HG03439 (cell line): Measurements from ENCODE around the gene CSF2.

Experiments used
- ATAC-seq: cut with Tn5 transposase; IDR thresholded peaks from one replicate; pipeline ENCODE4 v1.9.1; 2021; ENCODE audit warnings: mild to moderate bottlenecking, moderate library complexity; ENCODE audit not compliant: unreplicated experiment

The CSF2 gene

GRCh38 chr5:132067941-132068808 lies 5.4 kb upstream of the CSF2 start:
- no peak for ATAC-seq

DNA sequence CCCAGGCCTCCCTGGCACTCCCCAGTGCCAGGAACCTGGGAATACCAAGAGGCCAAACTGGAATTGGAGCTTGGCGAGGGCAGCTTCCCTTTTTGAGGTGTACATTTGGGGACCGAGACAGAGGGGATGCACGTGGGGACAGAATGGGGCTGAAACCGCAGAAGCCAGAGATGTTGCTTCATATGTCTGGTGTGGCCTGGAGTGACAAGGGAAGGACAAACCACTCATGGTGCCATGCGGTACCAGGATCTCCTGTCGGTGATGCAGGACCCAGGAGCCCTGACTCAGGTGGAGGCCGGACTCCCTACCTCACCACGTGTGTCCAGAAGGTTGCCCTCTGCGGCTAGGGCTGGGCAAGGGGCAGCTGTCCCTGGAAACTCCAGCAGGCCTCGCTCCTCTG lies 4.0 kb upstream of the CSF2 start:
- no peak for ATAC-seq

DNA sequence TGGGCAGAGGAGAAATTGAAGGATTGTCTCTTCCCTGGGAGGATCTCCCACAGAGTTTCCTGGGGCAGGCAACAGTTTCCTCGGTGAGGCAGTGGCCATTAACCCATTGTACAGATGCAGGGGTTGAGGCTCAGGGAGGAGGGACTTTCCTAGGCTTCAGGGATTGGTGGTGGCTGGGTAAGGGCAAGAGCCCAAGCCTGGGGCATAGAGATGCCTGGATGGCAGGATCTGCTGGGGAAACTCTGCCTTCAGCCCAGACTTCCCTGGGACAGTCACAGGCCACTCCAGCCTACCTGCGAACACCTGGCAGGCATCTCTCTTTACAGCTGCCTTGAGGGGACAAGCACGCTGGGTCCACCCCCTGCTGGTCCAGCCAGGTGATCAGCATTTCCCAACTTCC lies 3.6 kb upstream of the CSF2 start:
- no peak for ATAC-seq

- no peak for ATAC-seq
These were observed 2.9 kb upstream of the CSF2 start for GRCh38 chr5:132070460-132071337.

DNA sequence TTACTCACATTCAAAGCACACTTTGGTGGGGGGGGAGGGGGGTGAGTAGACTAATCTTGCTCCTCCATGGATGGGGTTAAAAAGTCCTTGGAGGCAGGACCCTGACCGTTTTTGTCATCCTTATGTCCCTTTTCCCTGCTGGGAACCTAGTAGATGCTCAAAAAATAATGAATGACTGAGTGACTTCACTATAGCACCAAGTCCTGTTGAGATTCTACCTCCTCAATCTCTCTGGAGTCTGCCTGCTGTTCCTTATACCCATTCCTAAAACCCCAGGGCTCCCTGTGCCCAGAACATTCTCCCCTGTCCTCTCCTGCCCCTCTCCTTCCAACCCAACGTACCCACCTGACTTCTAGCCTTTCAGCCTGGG lies 2.3 kb upstream of the CSF2 start:
- ATAC-seq: no peak

GRCh38 chr5:132072070-132072469 lies 1.5 kb upstream of the CSF2 start:
- no peak for ATAC-seq

DNA sequence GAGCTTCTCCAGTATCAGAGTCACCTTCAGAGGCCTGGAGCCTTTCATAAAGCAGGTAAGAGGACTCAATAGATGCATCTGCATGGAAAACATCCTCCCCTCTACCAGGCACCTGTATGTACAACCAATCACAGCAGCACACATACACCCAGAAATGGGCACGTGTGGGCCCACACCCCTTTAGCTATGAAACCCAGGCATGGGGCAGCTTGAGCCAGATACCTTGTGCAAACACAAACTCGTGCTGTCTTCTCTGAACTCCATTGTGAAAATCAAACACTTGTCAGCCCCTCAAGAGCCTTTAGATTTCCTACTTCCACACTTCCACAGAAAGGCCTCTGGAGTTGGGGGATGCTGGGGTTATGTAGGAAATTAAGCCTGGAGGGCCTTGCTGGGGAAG lies 1.1 kb upstream of the CSF2 start:
- no peak for ATAC-seq

- ATAC-seq: no peak
These were observed 642 bp downstream of the CSF2 start for GRCh38 chr5:132074091-132074771.

DNA sequence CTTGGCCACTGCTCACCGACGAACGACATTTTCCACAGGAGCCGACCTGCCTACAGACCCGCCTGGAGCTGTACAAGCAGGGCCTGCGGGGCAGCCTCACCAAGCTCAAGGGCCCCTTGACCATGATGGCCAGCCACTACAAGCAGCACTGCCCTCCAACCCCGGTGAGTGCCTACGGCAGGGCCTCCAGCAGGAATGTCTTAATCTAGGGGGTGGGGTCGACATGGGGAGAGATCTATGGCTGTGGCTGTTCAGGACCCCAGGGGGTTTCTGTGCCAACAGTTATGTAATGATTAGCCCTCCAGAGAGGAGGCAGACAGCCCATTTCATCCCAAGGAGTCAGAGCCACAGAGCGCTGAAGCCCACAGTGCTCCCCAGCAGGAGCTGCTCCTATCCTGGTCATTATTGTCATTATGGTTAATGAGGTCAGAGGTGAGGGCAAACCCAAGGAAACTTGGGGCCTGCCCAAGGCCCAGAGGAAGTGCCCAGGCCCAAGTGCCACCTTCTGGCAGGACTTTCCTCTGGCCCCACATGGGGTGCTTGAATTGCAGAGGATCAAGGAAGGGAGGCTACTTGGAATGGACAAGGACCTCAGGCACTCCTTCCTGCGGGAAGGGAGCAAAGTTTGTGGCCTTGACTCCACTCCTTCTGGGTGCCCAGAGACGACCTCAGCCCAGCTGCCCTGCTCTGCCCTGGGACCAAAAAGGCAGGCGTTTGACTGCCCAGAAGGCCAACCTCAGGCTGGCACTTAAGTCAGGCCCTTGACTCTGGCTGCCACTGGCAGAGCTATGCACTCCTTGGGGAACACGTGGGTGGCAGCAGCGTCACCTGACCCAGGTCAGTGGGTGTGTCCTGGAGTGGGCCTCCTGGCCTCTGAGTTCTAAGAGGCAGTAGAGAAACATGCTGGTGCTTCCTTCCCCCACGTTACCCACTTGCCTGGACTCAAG lies 1.5 kb downstream of the CSF2 start:
- no peak for ATAC-seq

DNA sequence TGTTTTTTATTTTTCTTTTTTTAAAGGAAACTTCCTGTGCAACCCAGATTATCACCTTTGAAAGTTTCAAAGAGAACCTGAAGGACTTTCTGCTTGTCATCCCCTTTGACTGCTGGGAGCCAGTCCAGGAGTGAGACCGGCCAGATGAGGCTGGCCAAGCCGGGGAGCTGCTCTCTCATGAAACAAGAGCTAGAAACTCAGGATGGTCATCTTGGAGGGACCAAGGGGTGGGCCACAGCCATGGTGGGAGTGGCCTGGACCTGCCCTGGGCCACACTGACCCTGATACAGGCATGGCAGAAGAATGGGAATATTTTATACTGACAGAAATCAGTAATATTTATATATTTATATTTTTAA lies 2.1 kb downstream of the CSF2 start:
- ATAC-seq: no peak

DNA sequence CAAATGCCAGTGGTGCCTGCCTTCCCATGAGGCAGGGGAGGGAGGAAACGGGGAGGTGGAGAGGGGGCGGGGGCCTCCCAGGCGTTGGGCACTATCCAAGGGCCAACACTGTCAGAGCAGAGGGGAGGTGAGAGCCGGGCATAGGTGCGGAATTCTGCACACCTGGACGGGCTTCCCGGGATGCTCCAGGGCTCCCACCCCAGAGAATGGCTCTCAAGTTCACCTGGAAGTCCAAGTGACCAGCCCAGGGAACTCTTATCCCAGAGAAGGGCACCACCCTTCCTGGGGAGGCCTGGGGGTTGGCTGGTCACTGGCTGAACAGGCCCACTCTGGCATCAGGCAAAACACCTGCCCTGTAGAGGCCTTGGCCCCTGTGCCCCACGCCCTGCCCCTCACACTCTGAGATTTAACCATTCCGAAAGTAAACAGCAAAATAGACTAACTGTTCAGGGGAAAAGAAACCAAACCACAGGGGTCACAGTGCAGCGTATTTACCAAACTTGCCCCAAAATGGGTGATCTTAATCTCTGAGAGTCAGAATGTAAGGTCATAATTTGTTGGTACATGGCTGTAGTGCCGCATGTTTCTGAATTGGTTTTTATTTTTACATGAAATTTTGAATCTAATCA lies 2.7 kb downstream of the CSF2 start:
- ATAC-seq: no peak

DNA sequence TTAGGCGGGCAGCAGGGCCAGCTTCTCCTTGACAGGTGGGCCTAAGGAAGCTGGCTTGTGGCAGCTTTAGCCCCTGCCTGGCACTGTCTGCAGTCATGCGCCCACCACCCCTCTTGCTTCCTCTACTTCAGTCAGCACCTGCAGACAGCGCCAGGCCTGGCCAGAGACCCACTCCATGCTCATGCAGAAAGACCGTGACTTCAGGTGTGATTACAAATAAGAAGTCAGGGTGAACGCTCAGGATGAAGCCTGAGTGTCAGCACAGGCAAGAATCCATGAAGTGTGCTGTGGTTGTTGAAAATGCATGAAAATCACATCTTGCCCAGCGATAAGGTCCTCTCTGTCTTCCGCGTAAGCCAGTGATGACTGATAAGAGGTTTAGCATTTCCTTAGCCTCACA lies 3.4 kb downstream of the CSF2 start:
- ATAC-seq: no peak

DNA sequence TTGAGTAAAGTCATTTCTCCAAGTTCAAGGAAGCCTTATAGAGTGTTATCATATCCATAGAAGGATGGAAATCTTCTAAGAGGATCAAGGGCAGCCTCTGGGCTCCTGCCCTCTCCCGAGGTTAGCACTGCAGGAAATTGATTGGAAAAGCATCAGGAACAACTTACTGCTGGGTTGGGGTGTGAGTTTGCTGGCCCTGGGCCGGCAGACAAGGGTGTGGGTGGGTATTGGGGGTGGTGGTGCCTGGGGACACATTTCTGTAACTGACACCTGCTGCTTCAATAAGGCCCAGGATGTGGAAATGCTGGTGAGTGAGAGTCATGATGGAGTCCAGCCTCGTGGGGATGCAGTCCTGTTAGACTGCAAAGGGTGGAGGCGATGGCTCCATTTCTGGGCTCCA lies 5.5 kb downstream of the CSF2 start:
- ATAC-seq: no peak

GRCh38 chr5:132079619-132080018 lies 6.0 kb downstream of the CSF2 start:
- ATAC-seq: no peak

GRCh38 chr5:132080595-132080994 lies 7.0 kb downstream of the CSF2 start:
- no peak for ATAC-seq

GRCh38 chr5:132081458-132081857 lies 7.9 kb downstream of the CSF2 start:
- ATAC-seq: no peak

GRCh38 chr5:132082329-132083023 lies 8.9 kb downstream of the CSF2 start:
- ATAC-seq: no peak

GRCh38 chr5:132083071-132083678 lies 9.6 kb downstream of the CSF2 start:
- no peak for ATAC-seq

GRCh38 chr5:132085686-132086085 lies 12.1 kb downstream of the CSF2 start:
- no peak for ATAC-seq
